ENCODE results near the gene HADH.

HADH gene

GRCh38 chr4:107978716-107979451, 10.8 kb upstream of the HADH start:
- TF ChIP-seq POLR2A (IDR thresholded peaks at IDR 0.05; ENCODE audit: low read depth, low read length) = no peak
- DNase-seq (ENCODE audit: insufficient read length, low spot score) (no peak), FAIRE-seq (no peak)

- TF ChIP-seq POLR2A (IDR thresholded peaks at IDR 0.05; ENCODE audit: low read depth, low read length) = no peak
- DNase-seq (ENCODE audit: insufficient read length, low spot score) (no peak), FAIRE-seq (no peak)
Observed at GRCh38 chr4:107987916-107988762, 1.6 kb upstream of the HADH start.

GRCh38 chr4:107988763-107989035, 990 bp upstream of the HADH start:
- TF ChIP-seq POLR2A (IDR thresholded peaks at IDR 0.05; ENCODE audit: low read depth, low read length) = no peak
- no peak for FAIRE-seq
- no peak for DNase-seq (ENCODE audit: insufficient read length, low spot score)

- FAIRE-seq (no peak), DNase-seq (ENCODE audit: insufficient read length, low spot score) (no peak)
- TF ChIP-seq POLR2A (IDR thresholded peaks at IDR 0.05; ENCODE audit: low read depth, low read length) = no peak
Observed at GRCh38 chr4:107989162-107989536, 540 bp upstream of the HADH start.

- DNase-seq (ENCODE audit: insufficient read length, low spot score) (no peak), FAIRE-seq (no peak)
- no peak for TF ChIP-seq POLR2A (IDR thresholded peaks at IDR 0.05; ENCODE audit: low read depth, low read length)
Observed at GRCh38 chr4:107991945-107992630, 2.4 kb downstream of the HADH start.

GRCh38 chr4:107993969-107994368, 4.3 kb downstream of the HADH start:
- no peak for TF ChIP-seq POLR2A (IDR thresholded peaks at IDR 0.05; ENCODE audit: low read depth, low read length)
- no peak for FAIRE-seq

GRCh38 chr4:107994894-107995293, 5.2 kb downstream of the HADH start:
- no peak for FAIRE-seq
- TF ChIP-seq POLR2A (IDR thresholded peaks at IDR 0.05; ENCODE audit: low read depth, low read length) = no peak
- no peak for DNase-seq (ENCODE audit: insufficient read length, low spot score)

More at GRCh38 chr4:107993969-107994368, 4.3 kb downstream of the HADH start:
- DNase-seq (ENCODE audit: insufficient read length, low spot score) = no peak

GRCh38 chr4:107996949-107997788, 7.5 kb downstream of the HADH start:
- TF ChIP-seq POLR2A (IDR thresholded peaks at IDR 0.05; ENCODE audit: low read depth, low read length) = no peak
- DNase-seq (ENCODE audit: insufficient read length, low spot score) (no peak), FAIRE-seq (no peak)

GRCh38 chr4:107997794-107998193, 8.1 kb downstream of the HADH start:
- TF ChIP-seq POLR2A (IDR thresholded peaks at IDR 0.05; ENCODE audit: low read depth, low read length) = no peak
- FAIRE-seq (no peak), DNase-seq (ENCODE audit: insufficient read length, low spot score) (no peak)

- DNase-seq (ENCODE audit: insufficient read length, low spot score) = no peak
- TF ChIP-seq POLR2A (IDR thresholded peaks at IDR 0.05; ENCODE audit: low read depth, low read length) = no peak
- FAIRE-seq = no peak
Observed at GRCh38 chr4:107999932-108000539, 10.3 kb downstream of the HADH start.

GRCh38 chr4:108001540-108002135, 11.9 kb downstream of the HADH start:
- DNase-seq (ENCODE audit: insufficient read length, low spot score) = no peak
- TF ChIP-seq POLR2A (IDR thresholded peaks at IDR 0.05; ENCODE audit: low read depth, low read length) = no peak
- no peak for FAIRE-seq

GRCh38 chr4:108003982-108004515, 14.4 kb downstream of the HADH start:
- no peak for TF ChIP-seq POLR2A (IDR thresholded peaks at IDR 0.05; ENCODE audit: low read depth, low read length)
- no peak for FAIRE-seq
- DNase-seq (ENCODE audit: insufficient read length, low spot score) = no peak

- DNase-seq (ENCODE audit: insufficient read length, low spot score) = no peak
- no peak for FAIRE-seq
Observed at GRCh38 chr4:108004646-108005045, 15.0 kb downstream of the HADH start.

More at GRCh38 chr4:108004646-108005045, 15.0 kb downstream of the HADH start:
- no peak for TF ChIP-seq POLR2A (IDR thresholded peaks at IDR 0.05; ENCODE audit: low read depth, low read length)

Data from H54 (cell line).